GM21423 (cell line): ENCODE measurements around the gene TSGA10IP.

Experiments
- ATAC-seq: cut with Tn5 transposase; IDR thresholded peaks from one replicate; pipeline ENCODE4 v1.9.1; 2021; ENCODE audit warnings: mild to moderate bottlenecking, moderate library complexity; ENCODE audit not compliant: unreplicated experiment

Gene TSGA10IP

DNA sequence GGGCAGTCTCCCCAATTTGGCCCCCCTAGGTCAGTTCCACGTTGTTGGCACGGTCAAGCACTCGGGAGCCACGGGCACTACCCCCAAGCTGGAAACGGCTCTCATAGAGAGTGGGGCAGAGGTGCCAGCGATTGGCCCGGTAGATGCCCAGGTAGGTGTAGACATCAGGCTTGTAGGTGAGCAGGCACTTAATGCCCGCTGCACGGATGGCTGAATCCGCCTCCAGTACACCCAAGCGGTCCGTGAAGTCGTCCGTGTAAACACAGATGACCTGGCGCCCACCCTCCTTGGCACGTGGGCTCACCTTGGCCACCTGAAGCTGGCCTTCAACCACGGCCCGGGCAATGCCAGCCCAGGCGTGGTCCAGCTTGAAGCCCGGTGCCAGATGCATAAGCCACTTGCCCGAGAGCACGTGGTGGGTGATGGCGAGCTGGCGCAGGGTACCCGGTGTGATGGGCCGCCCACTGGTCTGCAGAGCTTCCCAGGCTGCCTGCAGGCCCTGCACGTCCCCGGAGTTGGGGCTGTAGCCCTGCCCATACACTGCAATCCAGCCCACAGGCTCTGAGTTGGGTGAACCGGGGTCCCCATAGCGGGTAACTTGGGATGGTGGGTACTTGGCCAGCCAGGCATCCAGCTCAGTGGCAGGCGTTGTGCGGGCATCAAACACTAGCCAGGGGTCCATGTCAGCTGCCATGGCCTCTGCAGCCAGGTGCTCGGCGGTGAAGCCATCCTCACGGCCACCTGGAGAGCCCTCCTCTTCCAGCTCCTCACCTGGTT lies 27.7 kb upstream of the TSGA10IP start:
- ATAC-seq: no peak

- ATAC-seq: peak; percentile 52
Observed at GRCh38 chr11:65918211-65919140, 26.8 kb upstream of the TSGA10IP start, which contains the start of gene C11orf68. Gene C11orf68, minus strand, starts transcription at chr11:65919062. Its CDS starts 31 bp downstream, at chr11:65919031.

GRCh38 chr11:65919141-65919572 lies 26.1 kb upstream of the TSGA10IP start, which contains the start of gene DRAP1:
Gene DRAP1, plus strand, starts transcription at chr11:65919426. Its CDS starts 76 bp downstream, at chr11:65919502.
- peak; percentile 87 for ATAC-seq

GRCh38 chr11:65919573-65920371 lies 25.5 kb upstream of the TSGA10IP start:
- ATAC-seq: peak; percentile 40

DNA sequence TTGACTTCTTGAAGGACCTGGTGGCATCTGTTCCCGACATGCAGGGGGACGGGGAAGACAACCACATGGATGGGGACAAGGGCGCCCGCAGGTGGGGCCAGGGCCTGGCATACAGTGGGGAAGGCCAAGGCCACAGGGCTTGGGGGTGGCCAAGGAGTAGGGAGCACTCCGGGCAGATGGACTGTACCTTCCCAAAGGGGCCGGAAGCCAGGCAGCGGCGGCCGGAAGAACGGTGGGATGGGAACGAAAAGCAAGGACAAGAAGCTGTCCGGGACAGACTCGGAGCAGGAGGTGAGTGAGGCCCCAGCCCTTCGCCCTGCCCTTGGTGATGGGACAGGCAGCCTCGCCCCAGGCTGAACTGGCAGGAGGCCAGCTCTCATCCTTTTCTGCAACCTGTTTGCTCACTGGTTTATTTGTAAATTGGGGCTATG lies 24.9 kb upstream of the TSGA10IP start:
- ATAC-seq: no peak

- no peak for ATAC-seq
Observed at GRCh38 chr11:65921033-65921555, 24.2 kb upstream of the TSGA10IP start.

DNA sequence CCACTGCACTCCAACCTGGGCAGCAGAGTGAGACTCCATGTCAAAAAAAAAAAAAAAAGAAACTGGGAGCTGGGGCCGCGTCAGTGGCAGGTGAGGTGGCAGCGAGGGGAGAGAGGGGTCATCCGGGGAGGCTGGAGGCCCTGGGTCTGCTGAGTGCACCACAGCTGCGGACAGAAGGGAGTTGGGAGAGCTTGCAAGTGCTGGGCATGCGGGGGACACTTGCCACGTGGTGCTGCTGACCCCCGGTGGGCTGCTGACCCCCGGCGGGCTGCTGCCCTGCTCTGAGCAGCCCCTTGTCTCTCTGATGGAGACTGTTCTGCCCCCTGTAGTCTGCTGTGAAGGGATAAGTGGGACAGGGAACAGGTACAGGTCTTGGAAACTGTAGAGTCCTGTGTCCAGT lies 23.4 kb upstream of the TSGA10IP start:
- no peak for ATAC-seq

GRCh38 chr11:65922565-65922964 lies 22.7 kb upstream of the TSGA10IP start:
- ATAC-seq: no peak

DNA sequence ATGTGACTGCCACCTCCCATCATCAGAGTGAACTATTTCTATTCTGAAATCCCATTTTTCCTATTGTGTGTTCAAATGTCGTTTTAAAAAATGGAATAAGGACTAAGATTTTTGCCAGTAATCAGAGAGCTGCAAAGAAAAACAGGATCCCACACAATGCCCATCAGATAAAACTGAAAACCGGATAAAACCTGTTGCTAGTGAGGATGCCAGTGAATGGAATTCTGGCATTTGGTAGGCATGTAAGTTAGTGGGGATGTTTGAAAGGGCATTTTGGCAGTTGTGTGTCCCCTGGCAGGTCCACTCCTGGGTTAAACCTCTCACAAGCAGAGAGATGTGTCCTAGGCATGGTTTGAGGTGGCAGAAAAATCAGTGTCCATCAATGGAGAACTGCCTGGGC lies 19.9 kb upstream of the TSGA10IP start:
- no peak for ATAC-seq

DNA sequence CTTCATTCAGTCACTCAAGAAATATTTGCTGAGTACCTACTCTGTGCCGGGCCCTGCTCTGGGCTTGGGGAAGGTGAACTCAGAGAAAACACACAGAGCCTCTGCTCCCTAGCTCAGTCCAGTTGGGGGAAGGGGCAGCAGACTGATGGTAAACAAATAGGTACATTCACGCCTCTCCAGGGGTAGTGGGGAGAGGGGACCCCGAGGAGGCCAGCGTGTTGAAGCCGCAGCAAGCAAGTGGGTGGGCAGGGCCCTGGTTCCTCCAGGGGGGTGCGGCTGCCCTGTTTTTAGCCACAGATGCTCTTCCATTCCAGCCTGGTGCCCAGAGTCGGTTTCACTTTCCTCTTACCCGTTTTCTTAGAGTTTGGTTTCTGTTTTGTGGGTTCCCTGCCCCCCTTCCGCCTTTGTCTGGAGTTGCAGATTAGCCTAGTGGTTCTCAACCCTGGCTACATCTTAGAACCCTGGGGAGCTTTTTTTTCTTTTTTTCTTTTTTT lies 17.3 kb upstream of the TSGA10IP start:
- ATAC-seq: peak; percentile 83

DNA sequence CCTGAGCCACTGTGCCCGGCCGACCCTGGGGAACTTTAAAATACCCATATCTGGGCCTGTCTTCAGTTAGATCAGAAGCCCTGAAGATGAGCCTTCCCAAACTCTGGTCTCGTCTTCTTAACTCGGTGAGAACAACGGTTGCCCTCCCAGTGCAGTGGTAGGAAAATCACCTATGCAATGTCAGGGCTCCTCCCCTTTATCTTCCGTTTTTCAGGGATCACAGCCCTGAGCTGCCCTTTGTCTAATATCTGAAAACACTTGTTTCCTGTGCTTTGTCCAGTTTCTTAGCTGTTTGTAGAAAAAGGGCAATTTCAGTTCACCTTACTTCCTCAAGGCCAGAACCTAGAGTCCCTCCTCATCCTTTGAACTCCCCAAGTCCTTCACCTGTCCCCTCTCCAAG lies 16.6 kb upstream of the TSGA10IP start:
- ATAC-seq: no peak

DNA sequence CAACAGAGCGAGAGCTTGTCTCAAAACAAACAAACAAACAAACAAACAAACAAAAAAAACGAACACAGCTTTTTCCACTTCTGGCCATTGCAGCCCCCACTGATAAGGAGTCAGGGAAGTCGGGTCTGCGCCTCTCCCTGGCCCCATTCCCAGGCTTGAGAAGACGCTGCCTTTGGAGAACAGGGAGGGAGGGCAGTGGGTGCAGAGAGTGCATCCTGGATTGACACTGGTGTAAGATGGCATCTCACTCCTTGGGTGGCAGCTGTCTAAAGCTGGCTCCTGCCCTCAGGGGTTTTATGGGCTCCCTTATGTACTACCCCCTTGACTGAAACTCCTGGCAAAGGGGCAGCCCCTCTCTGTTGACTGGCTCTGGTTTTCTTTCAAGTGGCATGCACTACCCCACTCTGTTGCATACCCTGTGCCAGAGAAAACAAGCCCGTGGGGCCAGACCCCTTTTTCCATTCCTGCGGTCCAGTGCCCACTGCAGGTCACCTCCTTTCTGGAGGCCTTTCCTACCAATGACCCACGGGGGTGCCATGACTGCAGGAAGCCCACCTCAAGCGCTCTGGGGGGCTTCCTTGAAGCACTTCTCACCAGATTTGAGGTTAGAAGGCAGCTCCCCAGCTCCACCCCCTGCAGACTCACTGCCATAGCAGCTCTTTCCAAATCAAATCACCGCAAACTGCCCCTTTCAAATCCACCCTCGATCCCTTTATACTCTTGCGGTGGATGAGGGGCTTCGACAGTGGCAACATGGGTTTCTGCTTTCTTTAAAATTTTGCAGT lies 13.3 kb upstream of the TSGA10IP start:
- no peak for ATAC-seq

- ATAC-seq: no peak
Observed at GRCh38 chr11:65932558-65932919, 12.7 kb upstream of the TSGA10IP start.

DNA sequence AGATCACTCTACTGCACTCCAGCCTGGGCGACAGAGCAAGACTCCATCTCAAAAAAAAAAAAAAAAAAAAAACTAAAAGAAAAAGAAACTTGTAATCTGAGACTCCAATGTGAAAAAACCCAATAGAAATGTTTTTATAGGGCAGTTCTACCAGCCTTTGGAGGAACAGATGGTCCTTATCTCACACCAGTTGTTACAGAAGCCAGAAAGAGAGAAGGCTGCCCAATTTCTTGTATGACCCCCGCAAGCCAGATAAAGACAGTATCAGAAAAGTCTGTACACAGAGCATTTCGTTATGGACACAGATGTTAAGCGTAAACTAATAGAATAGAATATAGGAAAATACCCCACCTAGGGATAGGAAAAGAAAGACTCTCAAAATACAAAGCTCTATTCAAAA lies 11.3 kb upstream of the TSGA10IP start:
- ATAC-seq: no peak

DNA sequence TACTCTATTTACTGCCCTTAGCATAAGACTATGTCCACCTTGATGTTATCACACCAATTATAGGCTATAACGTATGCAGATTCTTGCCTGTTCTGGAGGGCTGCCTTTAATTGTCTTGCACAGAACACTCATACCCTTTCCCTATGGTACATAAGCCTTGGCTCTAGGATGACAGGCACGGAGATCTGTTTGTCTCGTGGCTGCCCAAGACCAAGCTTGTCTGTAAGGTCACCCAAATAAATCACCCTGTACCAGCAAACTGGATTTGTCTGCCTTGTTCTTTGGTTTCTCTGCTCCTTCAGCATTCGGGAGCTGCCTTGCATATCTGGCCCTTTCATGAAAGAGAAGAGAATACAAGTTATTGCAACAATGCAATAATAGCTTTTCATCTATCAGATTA lies 7.5 kb upstream of the TSGA10IP start:
- no peak for ATAC-seq

- no peak for ATAC-seq
Observed at GRCh38 chr11:65941720-65942310, 3.5 kb upstream of the TSGA10IP start.

- no peak for ATAC-seq
Observed at GRCh38 chr11:65942531-65942930, 2.7 kb upstream of the TSGA10IP start.

DNA sequence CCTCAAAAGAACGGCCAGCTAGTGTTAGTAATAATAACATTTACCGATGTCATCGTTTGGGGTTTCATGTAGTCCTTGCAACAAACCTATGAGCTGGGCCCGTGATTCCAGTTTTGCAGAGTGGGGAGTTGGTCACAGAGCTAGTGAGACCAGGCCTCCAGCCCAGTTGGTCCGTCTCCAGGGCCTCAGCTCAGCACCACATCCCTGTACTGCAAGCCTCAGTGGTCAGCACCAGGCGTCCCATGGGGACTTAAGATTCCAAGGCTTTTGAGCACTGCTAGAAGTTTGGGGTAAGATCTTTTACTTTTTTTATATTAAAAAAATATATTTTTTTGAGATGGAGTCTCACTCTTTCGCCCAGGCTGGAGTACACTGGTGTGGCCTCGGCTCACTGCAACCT lies 1.1 kb upstream of the TSGA10IP start:
- ATAC-seq: no peak

- no peak for ATAC-seq
Observed at GRCh38 chr11:65944767-65945166, 513 bp upstream of the TSGA10IP start.
